ENCODE results near the gene DHRS4L2. TPM values are rescaled to one million over a fixed set of nuclear protein-coding genes. Genes with fewer than 3 reads are reported as not detected.
A peak's percentile ranks its signal among the peaks of the same experiment; 100 is the strongest.
"Not testable (repeated sequence)": the region's sequence is repeated elsewhere in the genome, so short reads cannot be mapped to it uniquely, and the experiment has no call there.

The DHRS4L2 gene
- total and polyA plus RNA-seq, 2 of the 4 experiments (the other 2 are of a cell fraction): 11.1 to 19.6 TPM

DNA sequence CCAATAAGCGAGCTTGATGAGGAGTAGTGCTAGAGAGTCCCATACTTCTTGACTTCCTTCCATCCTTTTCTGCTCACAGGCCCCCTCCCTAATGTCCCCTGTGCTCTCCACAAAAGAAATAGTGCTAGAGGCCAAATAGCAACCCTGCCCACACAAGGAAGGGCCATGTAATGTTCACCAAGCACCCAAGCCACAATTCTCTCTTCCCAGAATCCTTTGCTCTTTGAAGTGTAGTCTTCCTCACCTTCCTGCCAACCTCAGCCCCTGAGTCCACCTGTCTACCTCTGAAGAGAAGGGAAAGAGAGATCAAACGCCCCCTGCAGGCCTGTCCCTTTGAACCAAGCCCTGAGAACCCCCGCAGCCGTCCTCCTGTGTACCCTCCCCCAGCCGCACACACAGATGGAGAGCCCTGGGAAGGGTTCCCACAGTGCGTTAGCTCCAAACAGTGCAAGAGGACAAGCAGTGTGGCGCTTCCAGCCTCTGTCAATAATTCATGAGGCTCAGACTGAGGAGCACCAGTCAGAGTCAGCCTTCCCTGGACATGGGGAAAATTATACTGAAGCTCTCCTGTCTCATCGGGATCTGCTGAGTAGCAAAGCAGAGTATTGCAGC is 37.0 kb upstream of the DHRS4L2 start:
- dilution Hi-C loops (cut with HindIII; ENCODE audit: low sequenced_read_pairs, unreplicated experiment): no loop called here
- H3K4me1 ChIP-seq (ENCODE audit: control insufficient read depth, insufficient read depth, low read length): peaks cover 2% of the 10 kb centered on the region; the same call in 1 of the 2 replicates

DNA sequence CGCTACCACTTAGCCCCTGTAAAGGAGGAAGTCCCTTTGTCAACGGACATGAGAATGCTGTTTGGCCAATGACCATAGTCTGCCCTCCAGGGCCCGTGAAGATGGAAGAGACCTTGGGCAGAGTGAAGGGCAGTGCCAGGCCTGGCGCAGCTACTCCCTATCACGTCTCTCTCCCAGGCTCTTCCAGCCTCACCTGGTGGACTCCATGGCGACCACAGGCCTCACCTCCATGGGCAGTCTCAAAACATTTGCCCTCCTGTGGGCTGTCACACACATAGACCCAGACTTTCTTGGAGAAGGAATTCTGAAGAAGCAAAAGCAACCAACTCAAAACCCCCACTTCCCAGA is 35.6 kb upstream of the DHRS4L2 start:
- WGBS, 2 experiments (ENCODE audit: extremely low coverage in 2 of 2, insufficient read length in 1 of 2): 60% methylated on average over 1 of the region's 6 CpGs; no CpG with 5 or more reads in 1 of the 2 experiments
- H2BK120ac ChIP-seq (ENCODE audit: low read depth, low read length); H3K9me1 ChIP-seq (ENCODE audit: insufficient read depth, low read length); H2BK20ac ChIP-seq (ENCODE audit: low read depth, low read length); in situ Hi-C loops (cut with MboI; ENCODE audit: low sequenced_read_pairs); H4K8ac ChIP-seq (ENCODE audit: low read depth in 2 of 2, low read length in 2 of 2); H4K20me1 ChIP-seq (ENCODE audit: insufficient read depth, low read length); H2BK15ac ChIP-seq (ENCODE audit: low read depth, low read length); BruUV-seq (replicated peaks); H3K36me3 ChIP-seq (ENCODE audit: control insufficient read depth, insufficient read depth, low read length); H4K91ac ChIP-seq (ENCODE audit: insufficient read depth, low read depth, low read length); POLR2A ChIA-PET (ENCODE audit: unreplicated experiment); H3K14ac ChIP-seq (replicated peaks; ENCODE audit: low read depth, low read length); H2BK5ac ChIP-seq (ENCODE audit: low read depth, low read length, poor library complexity, severe bottlenecking); dilution Hi-C loops (cut with HindIII; ENCODE audit: low sequenced_read_pairs, unreplicated experiment); H3K4ac ChIP-seq (ENCODE audit: low read depth, low read length); H3K23ac ChIP-seq (ENCODE audit: low read depth, low read length); DNase-seq; ATAC-seq (ENCODE audit: low read depth); H3K56ac ChIP-seq (ENCODE audit: extremely low read depth, insufficient read depth, low read length); H2AK9ac ChIP-seq (replicated peaks; ENCODE audit: low read depth, low read length, poor library complexity); H3K18ac ChIP-seq (ENCODE audit: low read depth, low read length); H3K27me3 ChIP-seq (ENCODE audit: control insufficient read depth, insufficient read depth, low read length); H3K9me3 ChIP-seq (ENCODE audit: control insufficient read depth, insufficient read depth, low read length); H3K4me1 ChIP-seq (ENCODE audit: control insufficient read depth, insufficient read depth, low read length): not testable (repeated sequence)
- intact Hi-C loops (cut with micrococcal nuclease): loop anchor here (5.0 kb wide), 1 partner anchor 321 kb away; no protein-coding TSS in a partner anchor
- peak overlapping the region; percentile 8 for H4K5ac ChIP-seq (ENCODE audit: low read depth, low read length)
- H3K79me1 ChIP-seq (ENCODE audit: low read depth in 1 of 2, low read length in 2 of 2): peaks cover 2 to 15% of the 10 kb centered on the region in 2 experiments
- peak overlapping the region; percentile 99 for H2AFZ ChIP-seq (replicated peaks; ENCODE audit: low read length, poor library complexity)
- peak overlapping the region; percentile 8; the same call in 1 of the 2 replicates for H2AK5ac ChIP-seq (ENCODE audit: low read depth, low read length)
- H3K4me2 ChIP-seq (ENCODE audit: low read depth, low read length): peak overlapping the region; percentile 83
- H3K4me3 ChIP-seq (ENCODE audit: insufficient read depth, low read depth, low read length): peak overlapping the region; percentile 98
- peak overlapping the region; percentile 70; the same call in 1 of the 2 replicates for H3K9ac ChIP-seq (ENCODE audit: low read depth, low read length)
- H3K27ac ChIP-seq (ENCODE audit: insufficient read depth, low read length): peak overlapping the region; percentile 40; the same call in 1 of the 2 replicates
- CTCF ChIA-PET: interaction anchor here (0.7 kb wide), 1 partner anchor 353 kb away, joined by 4 read pairs; no protein-coding TSS in a partner anchor

More for the DNA sequence above, 37.0 kb upstream of the DHRS4L2 start:
- Histone ChIP-seq H3K4me2 (ENCODE audit: low read depth, low read length) (no peak overlapping the region; the same call in 1 of the 2 replicates), H4K91ac (ENCODE audit: insufficient read depth, low read depth, low read length) (no peak overlapping the region), H3K9me3 (ENCODE audit: control insufficient read depth, insufficient read depth, low read length) (peaks cover 2% of the 10 kb centered on the region; the same call in 1 of the 2 replicates), H2AK9ac (replicated peaks; ENCODE audit: low read depth, low read length, poor library complexity) (no peak overlapping the region), H3K14ac (replicated peaks; ENCODE audit: low read depth, low read length) (no peak overlapping the region), H2AK5ac (ENCODE audit: low read depth, low read length) (no peak overlapping the region), H3K9me1 (ENCODE audit: insufficient read depth, low read length) (no peaks in the 10 kb centered on the region), H3K4ac (ENCODE audit: low read depth, low read length) (no peak overlapping the region), H4K5ac (ENCODE audit: low read depth, low read length) (no peak overlapping the region), H3K18ac (ENCODE audit: low read depth, low read length) (no peak overlapping the region), H4K8ac (ENCODE audit: low read depth in 2 of 2, low read length in 2 of 2) (no peak overlapping the region), H2BK5ac (ENCODE audit: low read depth, low read length, poor library complexity, severe bottlenecking) (no peak overlapping the region), H3K9ac (ENCODE audit: low read depth, low read length) (no peak overlapping the region), H3K56ac (ENCODE audit: extremely low read depth, insufficient read depth, low read length) (no peak overlapping the region), H3K4me3 (ENCODE audit: insufficient read depth, low read depth, low read length) (no peak overlapping the region), H3K27me3 (ENCODE audit: control insufficient read depth, insufficient read depth, low read length) (no peaks in the 10 kb centered on the region), H3K36me3 (ENCODE audit: control insufficient read depth, insufficient read depth, low read length) (no peaks in the 10 kb centered on the region), H2AFZ (replicated peaks; ENCODE audit: low read length, poor library complexity) (no peak overlapping the region), H3K23ac (ENCODE audit: low read depth, low read length) (no peak overlapping the region), H2BK120ac (ENCODE audit: low read depth, low read length) (no peak overlapping the region), H2BK15ac (ENCODE audit: low read depth, low read length) (no peak overlapping the region), H3K27ac (ENCODE audit: insufficient read depth, low read length) (no peak overlapping the region), H3K79me1 (ENCODE audit: low read depth in 1 of 2, low read length in 2 of 2) (peaks cover 2 to 15% of the 10 kb centered on the region in 2 experiments), H4K20me1 (ENCODE audit: insufficient read depth, low read length) (no peaks in the 10 kb centered on the region), H2BK20ac (ENCODE audit: low read depth, low read length) (no peak overlapping the region)
- POLR2A ChIA-PET (ENCODE audit: unreplicated experiment): no interaction called here
- 66% methylated on average over 4 of the region's 8 CpGs; no CpG with 5 or more reads in 1 of the 2 experiments for WGBS, 2 experiments (ENCODE audit: extremely low coverage in 2 of 2, insufficient read length in 1 of 2)
- BruUV-seq (replicated peaks): no TSS peak
- ATAC-seq (ENCODE audit: low read depth) (no peak), DNase-seq (no peak)
- CTCF ChIA-PET: no interaction called here
- no peak for TF ChIP-seq NFE2L2 (IDR thresholded peaks at IDR 0.05; ENCODE audit: low read depth, low read length)
- no peak for TF ChIP-seq CEBPB (IDR thresholded peaks at IDR 0.05; ENCODE audit: low read depth, low read length)
- in situ Hi-C loops (cut with MboI; ENCODE audit: low sequenced_read_pairs) (no loop called here), intact Hi-C loops (cut with micrococcal nuclease) (loop anchor here (5.0 kb wide), 1 partner anchor 319 kb away; no protein-coding TSS in a partner anchor)
